ENCODE measurements around the gene UTY.
"Not testable (repeated sequence)": the region's sequence is repeated elsewhere in the genome, so short reads cannot be mapped to it uniquely, and the experiment has no call there.

The UTY gene

GRCh38 chrY:13296176-13296890 is 183.5 kb downstream of the UTY start:
- no peak for DNase-seq

- no peak for DNase-seq
These were observed 184.8 kb downstream of the UTY start for GRCh38 chrY:13295026-13295425.

DNA sequence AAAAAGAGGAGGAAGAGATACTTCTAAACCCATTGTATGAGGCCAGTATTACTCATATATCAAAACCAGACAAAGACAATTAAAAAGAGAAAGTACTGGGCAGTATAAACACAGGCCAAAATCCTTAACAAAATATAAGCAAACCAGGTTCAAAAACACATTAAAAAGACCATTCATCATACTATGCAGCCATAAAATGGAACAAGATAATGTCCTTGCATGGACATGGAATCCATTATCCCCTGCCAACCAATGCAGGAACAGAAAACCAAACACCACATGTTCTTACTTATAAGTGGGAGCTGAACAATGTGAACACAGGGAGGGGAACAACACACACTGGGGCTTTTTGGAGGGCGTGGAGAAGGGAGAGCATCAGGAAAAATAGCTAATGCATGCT is 188.6 kb downstream of the UTY start:
- no peak for DNase-seq

GRCh38 chrY:13282151-13283054 is 197.4 kb downstream of the UTY start:
- not testable (repeated sequence) for DNase-seq

DNA sequence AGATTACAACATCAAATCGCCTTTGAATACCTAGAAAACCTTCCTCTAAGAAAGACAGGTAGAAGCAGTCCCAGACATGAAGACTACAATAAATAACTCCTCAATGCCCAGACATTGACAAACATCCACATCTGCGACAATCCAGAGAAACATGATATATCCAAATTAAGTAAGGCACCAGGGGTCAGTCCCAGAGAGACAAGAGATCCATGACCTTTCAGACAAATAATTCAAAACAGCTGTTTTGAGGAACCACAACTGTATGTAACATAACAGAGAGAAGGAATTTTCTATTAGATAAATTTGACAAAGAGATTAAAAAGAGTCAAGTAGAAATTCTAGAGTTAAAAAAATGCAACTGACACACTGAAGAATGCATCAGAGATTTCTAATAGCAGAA is 200.3 kb downstream of the UTY start:
- no peak for DNase-seq

DNA sequence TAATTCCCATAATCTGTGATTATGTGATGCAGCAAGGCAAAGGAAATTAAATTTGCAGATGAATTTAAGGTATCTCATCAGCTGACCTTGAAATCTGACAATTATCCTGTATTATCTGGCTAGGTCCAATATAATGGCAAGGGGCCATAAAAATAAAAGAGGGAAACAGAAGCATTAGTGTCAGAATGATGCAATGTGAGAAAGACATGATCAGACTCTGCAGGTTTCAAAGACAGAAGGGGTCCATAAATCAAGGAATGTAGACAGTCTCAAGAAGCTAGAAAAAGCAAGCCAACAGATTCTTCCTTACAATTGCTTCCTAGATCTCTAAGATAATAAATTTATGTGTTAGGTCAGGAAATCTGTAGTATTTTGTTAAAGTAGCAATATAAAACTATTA is 208.1 kb downstream of the UTY start:
- DNase-seq: no peak

DNA sequence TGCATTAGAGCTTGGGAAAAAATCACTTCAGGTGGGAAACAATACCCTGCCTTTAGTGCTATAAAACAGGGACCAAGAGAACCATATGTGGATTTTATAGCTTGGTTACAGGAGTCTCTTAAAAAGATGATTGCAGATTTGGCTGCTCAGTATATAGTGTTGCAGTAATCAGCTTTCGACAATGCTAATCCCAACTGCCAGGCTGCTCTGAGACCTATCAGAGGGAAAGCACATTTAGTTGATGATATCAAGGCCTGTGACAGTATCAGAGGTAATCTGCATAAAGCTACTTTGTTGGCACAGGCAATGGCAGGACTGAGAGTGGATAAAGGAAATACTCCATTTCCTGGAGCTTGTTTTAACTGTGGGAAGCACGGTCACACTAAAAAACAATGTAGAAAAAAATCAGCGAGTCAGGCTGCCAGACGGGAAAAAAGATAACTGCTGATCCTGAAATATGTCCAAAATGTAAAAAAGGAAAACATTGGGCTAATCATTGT is 225.8 kb downstream of the UTY start:
- DNase-seq: not testable (repeated sequence)

GRCh38 chrY:13250421-13250820 is 229.4 kb downstream of the UTY start:
- no peak for DNase-seq

DNA sequence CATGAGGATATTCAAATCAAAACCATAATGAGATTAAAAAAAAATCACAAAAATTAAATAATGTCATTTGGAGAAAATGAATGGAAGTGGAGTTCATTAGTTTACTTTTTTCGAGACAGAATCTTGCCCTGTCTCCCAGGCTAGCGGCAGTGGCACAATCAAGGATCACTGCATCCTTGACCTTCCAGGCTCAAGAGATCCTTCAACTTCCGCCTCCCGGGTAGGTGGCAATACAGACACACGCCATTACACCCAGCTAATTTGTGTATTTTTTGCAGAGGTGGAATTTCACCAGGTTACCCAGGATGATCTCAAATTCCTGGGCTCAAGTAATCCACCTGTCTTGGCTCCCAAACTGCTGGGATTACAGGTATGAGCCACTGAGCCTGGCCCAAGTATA is 236.1 kb downstream of the UTY start:
- DNase-seq: no peak

DNA sequence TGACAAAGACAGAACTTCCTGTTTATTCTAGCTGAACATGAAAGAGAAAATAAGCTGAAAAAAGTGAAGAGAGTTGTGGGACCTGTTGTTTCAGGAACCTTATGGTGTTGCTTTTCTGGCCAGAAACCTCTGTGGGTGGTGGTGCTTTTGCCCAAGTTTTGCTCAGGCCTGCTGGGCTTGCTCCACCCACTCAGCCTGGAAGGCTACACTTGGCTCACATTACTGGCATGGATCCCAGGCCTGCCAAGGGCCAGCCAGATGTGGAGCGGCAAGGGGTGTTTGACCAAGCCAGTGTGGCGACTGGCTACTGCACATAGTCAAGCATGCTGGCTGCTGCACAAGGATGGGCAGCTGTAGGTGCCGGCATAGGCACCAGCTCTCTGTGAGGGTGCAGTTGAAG is 245.9 kb downstream of the UTY start:
- DNase-seq: no peak

GRCh38 chrY:13233118-13233517 is 246.7 kb downstream of the UTY start:
- no peak for DNase-seq

- no peak for DNase-seq
These were observed 252.4 kb downstream of the UTY start for GRCh38 chrY:13227354-13227953.

GRCh38 chrY:13210961-13211646 is 268.7 kb downstream of the UTY start:
- DNase-seq: no peak

DNA sequence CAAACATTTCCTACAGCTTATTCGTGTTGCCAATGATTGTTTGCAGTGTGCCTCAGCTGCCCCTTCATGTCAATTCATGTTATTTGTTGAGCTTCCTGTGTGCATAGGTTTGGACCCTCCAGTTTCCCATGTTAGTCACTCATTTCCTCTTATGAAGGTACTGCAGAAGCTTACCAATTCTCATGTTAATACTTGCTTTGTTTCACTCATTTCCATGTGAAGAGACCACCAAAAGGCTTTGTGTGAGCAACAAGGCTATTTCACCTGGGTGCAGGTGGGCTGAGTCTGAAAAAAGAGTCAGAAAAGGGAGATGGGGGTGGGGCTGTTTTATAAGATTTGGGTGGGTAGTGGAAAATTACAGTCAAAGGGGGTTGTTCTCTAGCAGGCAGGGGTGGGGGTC is 274.6 kb downstream of the UTY start:
- DNase-seq: no peak

Data from activated CD4-positive, alpha-beta T cell treated with anti-CD3 and anti-CD28 coated beads, Interleukin-10, Interleukin-2, amounts not matched to agents 100 ng/mL and 50 ng/mL, durations not matched to agents 16 hours and 8 hours (primary cell).